NCI-H2081 (cell line): Measurements from ENCODE around the gene PLK5.
"Not testable (repeated sequence)": the region's sequence is repeated elsewhere in the genome, so short reads cannot be mapped to it uniquely, and the experiment has no call there.

ENCODE experiments used
- DNase-seq, 2 experiments: peaks; one replicate each; lab custom pipeline; 2025; lab: John Stamatoyannopoulos, UW

The PLK5 gene, protein sequence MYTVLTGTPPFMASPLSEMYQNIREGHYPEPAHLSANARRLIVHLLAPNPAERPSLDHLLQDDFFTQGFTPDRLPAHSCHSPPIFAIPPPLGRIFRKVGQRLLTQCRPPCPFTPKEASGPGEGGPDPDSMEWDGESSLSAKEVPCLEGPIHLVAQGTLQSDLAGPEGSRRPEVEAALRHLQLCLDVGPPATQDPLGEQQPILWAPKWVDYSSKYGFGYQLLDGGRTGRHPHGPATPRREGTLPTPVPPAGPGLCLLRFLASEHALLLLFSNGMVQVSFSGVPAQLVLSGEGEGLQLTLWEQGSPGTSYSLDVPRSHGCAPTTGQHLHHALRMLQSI

DNA sequence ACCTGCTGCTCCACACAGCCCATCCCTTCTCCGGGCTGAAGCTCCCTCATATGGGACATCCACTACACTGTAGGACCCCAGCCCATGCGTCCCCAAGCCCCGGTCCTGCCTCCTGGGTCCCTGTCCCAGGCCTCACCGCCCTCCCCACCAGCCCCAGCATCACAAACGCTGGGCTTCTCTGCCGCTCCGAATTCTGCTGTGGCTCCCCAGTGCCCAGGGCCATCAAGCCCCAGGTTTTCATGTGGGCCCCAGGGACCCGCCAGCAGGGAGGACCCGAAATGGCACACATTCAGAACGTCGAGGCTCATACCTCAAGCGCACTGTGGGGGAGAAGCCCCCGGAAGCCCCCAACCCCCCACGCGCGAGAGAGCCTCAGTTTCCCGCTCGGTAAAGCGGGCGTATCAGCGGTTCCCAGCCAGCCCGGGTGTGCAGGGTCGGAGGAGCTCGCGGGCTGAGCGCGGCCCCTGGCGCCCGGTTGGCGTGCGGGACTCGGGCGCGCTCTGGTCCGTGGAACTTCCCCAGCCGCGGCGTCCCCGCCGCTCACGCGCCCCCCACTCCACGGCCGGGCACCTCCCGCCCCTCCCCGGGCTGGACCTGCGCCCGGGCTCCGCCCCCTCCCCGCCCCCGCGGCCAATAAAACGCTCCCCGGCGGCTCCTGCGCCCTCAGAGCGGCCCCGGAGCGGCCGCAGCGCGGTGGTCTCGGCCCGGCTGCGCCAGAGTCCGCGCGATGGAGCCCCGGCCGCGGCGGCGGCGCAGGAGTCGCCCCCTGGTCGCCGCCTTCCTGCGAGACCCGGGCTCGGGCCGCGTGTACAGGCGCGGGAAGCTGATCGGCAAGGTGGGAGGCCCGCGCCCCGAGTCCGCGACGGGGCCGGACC, at the start of gene PLK5:
Gene PLK5, plus strand, starts transcription at position 666 of the 875 bp plus-strand sequence. CDS start 2,920 bp downstream, outside the sequence.
- no peak for DNase-seq

DNA sequence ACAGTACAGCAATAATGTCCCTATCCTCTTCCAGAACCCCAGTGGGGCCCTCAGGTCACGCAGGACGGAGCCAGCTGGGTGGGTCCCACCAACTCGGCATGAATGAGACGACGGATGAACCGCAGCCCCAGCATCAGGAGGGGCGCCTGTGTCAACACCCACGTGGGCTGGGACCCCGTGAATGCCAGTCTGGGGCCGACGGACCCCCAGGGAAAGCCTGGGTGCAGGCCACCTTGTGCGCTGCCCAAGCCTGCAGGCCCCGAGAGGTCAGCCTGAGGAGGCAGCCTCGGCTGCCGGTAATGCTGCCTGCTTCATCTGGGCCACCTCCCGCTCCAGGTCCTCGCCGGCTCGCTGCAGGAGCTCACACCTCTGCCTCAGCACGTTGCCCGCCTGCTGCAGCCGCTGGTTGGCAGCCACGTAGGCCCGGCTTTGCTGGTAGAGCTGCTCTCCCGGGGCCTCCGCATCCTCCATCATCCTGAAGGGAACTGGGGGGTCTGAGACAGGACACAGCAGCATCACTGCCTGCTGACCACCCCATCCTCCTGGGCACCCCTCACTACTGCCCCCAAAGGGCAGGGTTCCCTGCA, 49.0 kb upstream of the PLK5 start:
- no peak for DNase-seq

DNA sequence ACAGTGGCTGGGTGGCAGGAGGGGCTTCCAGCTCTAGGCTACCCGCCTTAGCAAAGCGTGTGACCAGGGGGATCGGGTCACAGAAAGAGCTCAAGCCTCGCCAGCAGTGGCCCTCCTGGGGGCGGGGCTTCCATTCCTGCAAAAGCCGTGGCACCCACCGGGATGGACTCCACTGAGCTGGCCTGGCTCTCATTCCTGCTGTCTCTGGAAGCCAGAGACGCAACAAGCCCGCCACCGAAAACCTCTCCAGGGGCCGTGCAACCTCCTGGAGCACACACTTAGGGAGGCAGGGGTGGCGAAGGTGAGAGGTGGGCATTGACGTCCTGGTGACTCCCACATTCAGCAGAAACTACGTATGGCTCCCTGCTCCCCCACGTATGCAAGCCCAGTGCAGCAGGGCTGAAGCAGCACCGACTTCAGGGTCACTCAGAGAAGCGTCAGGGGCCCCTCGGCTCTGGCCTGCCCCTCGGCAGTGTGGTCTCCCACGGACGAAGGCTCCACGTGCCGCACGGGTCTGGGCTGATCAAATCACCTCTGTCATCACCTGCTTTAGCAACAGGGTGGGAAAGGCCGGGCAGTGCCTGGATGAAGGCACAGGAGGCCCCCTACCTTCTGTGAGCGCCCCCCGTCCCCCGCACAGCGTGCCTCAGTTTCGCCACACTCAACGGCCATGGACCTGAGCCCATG, 48.0 kb upstream of the PLK5 start:
- no peak for DNase-seq

DNA sequence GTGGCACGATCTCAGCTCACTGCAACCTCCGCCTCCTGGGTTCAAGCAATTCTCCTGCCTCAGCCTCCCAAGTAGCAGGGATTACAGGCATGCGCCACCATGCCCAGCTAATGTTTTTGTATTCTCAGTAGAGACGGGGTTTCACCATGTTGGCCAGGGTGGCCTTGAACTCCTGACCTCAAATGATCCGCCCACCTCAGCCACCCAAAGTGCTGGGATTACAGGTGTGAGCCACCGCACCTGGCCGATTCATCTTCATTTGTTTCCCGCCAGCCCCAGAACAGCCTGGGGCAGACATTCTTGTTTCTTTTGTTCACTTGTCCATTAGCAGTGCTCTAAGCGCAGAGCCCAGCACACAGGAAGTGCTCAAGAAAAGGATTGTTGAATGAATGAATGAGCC, 46.8 kb upstream of the PLK5 start:
- not testable (repeated sequence) for DNase-seq

DNA sequence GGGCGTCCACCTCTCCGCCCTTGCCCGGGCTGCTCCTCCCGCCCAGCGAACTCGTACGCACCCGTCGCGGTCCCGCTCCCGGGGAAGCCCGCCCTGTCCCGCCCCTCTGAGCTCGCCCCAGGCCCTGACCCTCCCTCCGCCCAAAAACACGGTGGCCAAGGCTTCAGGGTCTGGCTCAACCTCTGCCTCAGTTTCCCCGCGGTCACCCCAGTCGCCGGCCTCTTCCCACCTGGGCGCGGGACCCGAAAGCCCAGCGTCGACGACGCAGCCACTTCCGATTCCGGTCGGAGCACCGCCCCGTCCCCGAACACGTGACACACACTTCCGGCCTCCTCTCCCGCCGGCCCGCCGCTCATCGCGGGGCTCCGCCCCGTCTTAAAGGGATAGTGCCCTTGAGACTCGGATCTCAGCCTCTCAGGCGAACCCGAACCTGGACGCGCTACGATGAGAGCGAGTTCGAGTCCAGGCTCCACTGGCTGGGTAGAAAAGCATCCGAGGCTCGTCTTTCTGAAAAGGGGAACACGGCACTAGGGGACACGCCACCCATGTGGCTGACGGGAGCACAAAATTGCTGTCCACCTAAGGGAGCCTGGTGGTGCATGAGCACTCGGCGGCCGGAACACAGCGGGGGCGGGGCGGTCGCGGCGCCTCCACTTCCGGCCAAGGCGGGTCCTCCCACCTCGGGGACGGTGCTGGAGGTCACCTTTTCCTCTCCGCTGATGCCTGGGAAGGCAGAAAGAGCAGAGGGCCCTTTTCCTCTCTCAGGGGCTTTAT, 44.8 kb upstream of the PLK5 start, which contains the start of gene C19orf25:
Gene C19orf25, minus strand, starts transcription at position 282 of the 774 bp plus-strand sequence. CDS start 312 bp downstream, outside the sequence.
- DNase-seq = peak; percentile 91 to 93

DNA sequence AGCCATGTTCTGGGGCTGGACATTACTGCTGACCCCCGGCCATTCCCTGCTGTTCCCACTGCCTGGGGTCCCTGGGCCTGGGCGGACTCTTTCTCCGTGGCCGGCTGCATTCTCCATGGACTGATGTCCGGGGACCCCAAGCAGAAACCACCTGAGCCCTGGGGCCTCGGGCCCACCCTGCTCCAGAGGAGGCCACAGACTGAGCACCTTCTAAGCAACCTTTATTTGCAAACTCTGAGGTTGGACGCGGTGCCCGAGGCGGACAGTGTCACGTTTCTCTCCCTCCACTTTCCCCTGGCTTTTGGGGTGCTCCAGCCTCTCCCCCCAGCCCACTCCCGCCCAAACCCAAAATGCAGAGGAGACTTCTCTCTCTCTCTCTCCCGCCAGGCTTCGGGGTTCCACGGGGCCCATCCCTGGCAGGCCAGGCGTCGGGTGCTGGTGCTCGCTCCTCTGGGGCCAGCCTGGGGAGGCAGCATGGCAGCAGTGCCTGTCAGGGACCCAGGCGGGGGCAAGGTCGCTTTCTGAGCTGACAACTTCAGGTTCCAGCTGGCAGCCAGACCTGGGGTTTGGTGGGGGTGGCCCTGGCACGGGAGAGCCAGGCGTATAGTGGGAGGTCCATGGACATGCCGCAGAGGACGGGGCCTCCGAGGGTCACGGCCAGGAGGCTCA, 42.5 kb upstream of the PLK5 start:
- DNase-seq = no peak

DNA sequence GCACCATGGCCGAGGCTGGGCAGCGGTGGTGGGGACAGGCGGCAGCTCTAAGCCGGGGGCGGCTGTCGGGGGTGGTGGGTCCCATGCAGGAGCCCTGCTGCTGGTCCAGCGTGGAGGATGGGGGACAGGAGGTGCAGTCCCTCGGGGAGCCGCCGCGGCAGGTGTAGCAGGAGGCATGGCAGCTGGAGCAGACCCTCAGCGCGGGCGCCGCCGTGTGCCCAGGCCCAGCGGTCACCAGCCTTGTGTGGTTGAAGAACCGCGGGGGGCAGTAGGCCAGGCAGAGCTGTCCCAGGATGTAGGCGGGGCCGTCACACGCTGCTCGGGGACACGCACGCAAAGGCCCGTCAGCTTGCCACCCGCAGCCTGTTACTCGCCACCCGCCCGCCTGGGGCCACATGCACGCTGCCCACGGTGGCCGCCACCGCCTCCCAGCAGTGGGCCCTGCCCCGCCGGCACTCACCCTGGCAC, 42.0 kb upstream of the PLK5 start:
- no peak for DNase-seq

DNA sequence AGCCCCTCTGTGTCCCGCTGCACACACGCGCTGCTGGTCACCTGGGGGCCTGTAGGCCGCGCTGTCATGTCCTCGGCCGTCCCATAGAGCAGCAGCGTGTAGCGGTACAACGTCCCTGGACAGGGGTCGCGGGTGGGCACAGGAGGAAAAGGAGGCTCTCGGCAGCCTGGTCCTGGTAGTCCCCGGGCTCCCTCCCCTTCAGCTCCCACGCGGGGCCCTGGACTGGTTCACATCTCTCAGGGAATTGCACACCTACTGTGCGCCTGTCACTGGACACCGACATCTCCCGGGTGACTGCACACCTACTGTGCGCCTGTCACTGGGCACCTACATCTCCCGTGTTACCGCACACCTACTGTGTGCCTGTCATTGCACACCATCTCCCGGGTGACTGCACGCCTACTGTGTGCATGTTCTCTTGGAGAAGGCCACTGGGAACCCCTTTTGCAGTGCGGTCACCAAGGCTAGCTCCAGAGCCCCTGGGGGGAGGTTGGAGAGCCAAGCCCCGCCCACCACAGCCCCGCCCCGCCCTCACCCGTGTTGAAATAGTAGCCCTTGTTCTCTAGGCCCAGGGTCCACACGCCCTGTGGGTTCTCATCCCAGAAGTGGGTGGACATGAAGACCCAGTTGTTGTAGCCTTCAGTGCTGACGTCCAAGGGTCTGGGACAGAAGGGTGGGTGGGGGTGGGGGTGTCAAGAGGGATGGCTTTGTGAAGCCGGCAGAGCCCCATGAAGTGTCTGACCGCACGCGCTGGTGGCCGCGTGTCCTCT, 41.3 kb upstream of the PLK5 start:
- DNase-seq = no peak

DNA sequence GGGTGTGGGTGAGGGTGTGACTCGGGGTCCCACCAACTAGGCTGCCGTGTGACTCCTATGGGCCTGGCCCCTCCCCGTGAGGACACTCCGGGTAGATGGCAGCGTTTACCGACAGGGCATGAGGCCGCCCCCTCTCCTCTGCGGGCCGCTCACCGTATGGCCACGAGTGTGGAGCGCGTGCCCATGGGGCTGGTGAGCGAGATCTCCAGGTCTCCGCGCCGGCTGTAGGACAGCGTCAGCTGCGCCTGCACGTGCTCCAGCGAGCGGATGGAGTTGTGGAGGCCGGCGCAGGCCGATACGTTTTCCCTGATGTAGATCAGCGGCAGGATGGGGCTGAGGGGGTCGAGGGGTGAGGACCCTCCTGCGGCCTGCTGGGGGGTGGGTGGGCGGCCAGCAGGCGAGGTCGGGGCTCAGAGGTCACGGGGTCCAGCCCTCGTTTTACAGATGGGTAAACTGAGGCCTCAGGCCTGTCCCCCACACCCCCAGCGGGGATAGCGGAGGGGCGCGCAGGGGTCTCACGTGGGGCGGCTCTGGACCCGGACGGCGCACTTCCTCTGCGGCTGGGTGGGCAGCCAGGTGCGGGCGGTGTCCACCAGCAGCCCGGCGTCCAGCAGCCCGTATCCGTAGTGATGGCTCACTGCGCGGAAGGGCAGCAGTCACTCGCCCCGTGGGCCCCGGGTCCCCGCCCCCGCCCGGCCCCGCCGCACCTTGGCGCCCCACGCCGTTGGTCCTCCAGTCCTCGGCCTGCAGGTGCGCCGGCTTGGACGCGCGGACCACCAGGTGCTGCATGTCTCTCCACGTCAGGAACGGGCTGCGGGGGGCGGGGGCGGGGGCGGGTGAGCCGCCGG, 40.5 kb upstream of the PLK5 start:
- DNase-seq = no peak

DNA sequence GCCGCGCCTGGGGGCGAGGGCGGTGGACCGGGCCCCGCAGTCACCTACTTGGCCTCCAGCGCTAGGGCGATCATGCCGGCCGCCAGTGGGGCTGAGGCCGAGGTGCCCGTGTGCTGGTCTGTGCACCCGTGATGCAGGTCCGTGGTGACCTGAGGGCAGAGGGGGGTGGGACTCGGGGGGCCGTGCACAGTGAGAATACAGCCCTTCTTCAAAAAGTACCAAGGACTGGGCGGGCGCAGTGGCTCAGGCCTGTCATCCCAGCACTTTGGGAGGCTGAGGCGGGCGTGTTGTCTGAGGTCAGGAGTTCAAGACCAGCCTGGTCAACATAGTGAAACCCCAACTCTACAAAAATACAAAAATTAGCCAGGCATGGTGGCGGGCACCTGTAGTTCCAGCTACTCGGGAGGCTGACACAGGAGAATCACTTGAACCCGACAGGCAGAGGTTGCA, 39.9 kb upstream of the PLK5 start:
- DNase-seq = no peak

DNA sequence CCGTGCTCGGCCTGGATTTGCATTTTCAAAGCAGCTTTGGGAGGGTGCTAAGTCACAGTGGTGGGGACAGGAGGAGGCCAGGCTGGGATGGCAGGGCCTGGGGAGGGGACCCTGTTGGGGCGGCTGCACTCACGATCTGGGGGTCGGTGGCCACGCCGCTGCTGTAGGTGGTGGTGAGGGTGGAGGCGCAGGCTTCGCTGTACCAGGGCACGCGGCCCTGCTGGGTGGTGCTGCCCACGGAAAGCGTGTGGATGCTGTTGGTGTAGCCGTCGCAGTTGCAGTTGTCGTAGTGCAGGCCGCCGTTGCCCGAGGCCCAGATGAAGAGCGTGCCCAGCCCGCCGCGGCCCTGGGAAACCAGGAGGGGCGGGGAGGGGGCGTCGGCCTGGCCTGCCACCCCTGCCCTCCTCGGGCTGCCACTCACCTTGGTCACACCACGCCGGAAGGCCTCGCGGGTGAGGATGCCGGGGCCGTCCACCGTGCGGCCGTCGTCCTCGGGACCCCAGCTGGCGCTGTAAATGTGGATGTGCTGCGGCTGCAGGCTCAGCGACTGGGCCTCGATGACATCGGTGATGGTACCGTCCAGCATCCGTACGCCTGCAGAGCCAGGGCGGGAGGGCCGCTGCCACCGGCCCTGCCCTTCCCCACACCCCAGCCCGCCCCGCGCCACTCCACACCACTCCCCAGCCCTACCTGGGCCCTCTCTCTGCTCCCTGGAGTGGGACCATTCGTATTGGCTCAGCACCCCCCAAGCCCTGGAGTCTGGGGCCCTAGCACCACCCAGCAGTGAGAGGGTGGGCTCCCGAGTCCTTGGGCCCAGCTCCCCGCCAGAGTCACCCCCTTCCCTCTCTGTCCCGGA, 36.9 kb upstream of the PLK5 start:
- DNase-seq = no peak

DNA sequence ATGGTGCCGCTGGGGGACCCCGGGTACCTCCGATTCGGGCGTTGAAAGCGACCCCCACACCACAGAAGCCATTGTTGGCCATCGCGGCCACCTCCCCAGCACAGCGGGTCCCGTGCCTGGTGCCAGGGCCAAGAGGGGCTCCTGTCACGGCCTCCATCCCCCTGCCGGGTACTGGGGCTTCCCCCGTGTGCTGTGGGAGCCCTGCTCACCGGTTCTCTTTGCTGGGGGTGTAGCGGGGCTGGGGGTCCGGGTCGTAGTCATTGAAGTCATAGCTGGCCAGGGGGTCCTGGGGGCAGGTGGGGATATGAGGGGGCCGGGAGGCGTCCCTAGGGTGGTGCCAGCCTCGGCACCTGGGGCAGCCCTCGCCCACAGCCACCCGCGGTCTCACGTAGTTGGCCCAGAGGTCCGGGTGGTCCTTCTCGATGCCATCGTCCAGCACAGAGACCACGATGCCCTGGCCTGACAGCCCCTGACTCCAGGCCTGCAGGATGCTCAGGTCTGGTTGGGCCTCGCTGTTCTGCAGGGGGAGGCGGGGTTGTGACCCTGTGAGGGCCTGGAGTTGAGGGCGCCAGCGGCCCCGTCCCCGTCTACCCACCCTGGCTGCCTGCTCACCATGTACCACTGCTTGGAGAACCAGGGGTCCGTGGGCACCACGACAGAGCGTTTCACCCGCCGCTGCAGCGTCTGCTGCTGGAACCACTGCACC, 36.1 kb upstream of the PLK5 start:
- no peak for DNase-seq

DNA sequence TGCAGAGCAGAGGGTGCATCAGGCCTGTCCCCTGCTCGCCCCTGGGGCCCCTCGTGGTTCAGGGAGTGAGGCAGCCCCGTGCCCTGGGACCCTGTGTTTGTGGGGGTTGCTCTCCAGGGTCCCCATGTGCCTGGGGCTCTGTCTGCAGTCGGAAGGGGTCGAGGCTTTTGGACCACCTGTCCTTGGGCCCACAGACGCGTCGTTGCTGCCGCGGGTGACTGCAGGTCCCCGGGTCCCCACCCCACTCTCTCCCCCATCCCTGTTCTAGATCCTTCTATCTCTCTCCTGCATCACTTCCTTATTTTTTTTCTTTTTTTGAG, 35.6 kb upstream of the PLK5 start:
- no peak for DNase-seq

DNA sequence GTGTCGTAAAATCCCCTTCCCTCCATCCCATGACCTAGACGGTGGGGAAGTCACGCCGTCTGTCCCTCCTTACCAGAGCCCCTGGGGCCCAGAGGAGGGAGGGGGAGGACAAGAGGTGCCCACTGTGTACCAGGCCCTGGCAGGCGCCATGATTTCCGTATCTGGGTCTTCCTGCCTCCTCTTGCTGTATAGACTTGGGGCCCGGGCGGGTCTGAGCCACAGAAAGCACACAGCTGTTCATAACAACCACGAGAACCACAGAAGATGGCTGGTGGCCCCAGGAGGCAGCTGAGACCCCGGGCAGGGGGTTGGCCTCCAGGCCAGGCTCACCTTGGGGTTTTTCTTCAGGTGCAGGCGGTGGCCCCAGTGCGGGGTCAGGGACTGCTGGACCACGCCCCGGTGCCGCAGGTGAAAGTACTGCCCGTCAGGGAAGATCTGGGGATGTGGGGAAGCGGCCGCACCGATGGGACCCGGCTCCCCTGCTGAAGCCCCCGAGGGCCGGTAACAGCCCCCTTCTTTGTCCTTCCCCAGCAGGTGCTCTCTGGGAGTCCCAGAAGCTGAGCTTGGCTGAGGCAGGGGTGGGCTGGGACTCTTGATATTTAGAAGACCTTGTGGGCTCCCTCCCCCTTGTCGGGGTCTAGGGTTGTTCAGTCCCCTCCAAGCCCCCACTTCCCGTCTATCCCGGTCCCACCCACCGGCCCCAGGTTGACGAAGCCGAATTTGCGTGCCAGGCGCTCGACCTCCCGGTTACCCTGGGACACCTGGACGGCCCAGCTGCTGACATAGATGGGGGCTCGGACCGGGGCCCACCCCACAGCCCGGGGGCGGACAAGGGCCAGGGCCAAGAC, 34.2 kb upstream of the PLK5 start:
- DNase-seq = no peak

DNA sequence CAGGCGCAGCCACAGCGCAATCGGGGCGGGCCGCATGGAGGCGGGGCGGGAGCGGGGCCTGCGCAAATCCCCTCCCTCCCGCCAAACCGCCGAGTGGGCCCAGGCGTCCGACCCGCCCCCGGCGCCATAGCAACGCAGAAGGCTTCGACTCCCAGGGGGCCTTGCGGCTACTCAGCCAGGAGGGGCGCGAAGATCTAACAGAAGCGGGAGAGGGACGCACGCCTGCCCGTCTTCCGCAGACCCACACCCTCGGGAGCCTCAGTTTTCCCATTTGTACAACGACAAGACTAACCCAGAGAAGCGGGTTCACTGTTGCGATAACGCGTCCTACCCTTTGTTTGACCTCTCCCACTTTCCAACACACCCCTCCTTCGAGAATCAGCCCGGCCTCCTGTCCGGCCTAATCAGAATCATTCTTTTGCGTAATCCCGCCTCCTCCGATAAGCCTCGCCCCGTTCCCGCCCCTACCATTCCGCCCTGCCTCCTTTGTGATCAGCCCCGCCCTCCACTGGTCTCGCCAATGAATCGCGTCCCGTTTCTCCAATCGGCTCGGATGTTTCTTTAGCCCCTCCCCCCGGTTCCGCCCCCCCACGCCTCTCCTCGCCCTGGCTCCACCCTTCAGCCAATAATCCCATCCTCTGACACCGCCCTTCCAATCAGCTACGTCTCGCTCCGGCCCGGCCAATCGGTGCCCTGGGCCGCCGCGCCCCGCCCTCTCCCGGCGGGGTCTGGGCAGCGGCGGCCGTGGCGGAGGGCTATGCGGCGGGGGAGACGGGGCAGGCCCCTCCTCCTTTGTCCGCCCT, 33.4 kb upstream of the PLK5 start, which contains the start of gene PCSK4:
Gene PCSK4, minus strand, starts transcription at position 40 of the 803 bp plus-strand sequence. Its CDS starts 4 bp downstream, at position 36.
- peak; percentile 98 to 99 for DNase-seq
